HG03457 (cell line): Measurements from ENCODE around the gene TMF1.

Experiments
- ATAC-seq: cut with Tn5 transposase; IDR thresholded peaks from one replicate; pipeline ENCODE4 v1.9.1; 2021; ENCODE audit warnings: moderate number of reproducible peaks; ENCODE audit not compliant: unreplicated experiment

The TMF1 gene

GRCh38 chr3:69013253-69014021, 38.7 kb downstream of the TMF1 start, which contains the start of gene EOGT:
EOGT (minus strand) TSS chr3:69013684; CDS start chr3:69009846, 3,838 bp downstream.
- peak; percentile 76 for ATAC-seq

DNA sequence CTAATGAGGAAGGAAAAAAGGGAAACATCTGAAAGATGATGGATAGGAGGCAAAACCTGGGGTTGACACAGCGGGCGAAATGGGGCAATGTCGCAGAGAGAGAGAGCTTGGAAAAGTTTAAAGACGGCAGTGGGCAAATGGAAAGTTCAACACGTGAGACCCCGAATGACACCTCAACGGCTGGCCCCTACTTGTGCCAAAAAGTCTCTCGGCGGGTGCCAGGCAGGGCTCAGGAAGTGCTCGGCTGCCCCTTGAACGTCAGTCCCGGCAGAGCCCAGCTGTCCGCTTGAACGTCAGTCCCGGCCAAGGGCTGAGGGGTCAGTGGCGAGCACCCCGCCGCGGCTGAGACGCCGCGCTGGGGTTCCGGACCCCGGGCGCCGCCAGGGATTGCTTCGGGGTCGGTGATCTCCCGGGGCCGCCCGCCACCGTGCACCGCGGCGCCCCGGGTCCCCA, 39.3 kb downstream of the TMF1 start:
- ATAC-seq: no peak

- no peak for ATAC-seq
Measured at GRCh38 chr3:69012100-69012799, 39.9 kb downstream of the TMF1 start.

GRCh38 chr3:69011096-69011730, 40.9 kb downstream of the TMF1 start:
- no peak for ATAC-seq

DNA sequence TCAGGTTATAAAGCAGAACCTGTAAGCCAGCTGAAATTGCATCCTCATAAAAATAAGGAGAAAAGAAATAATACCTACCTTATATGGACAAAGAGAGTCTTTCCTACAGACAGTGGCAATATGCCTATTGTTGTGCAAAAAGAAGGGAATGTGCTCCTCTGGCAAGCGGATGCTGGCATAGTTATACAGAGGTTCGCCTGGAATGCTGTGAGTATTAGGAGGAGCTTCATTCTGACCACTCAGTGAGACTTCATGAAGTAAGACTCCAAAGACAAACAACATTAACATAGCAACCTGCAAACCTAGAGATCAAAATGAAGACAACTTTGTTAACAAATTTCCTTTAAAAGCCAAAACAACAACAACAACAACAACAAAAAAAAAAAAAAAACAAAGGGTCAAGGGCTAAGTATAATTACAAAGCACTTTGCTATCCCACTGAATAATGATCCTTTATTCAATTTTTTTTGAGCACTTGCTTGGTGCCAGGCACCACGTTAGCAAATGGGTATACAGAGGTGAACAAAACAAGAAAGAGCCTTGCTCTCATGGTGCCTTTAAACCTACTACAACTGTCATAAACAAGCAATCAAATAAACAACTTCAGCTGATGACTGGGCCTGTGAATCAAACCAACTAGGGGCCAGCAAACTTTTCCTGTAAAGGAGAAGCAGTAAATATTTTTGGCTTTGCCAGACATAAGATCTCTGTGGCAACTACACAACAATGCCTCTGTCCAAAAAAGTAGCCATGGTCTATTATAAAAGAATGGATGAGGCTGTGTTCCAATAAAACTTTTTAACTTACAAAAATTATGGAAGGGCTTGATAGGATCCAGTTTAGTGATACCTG, 42.3 kb downstream of the TMF1 start:
- ATAC-seq: no peak

GRCh38 chr3:69008980-69009379, 43.2 kb downstream of the TMF1 start:
- no peak for ATAC-seq

DNA sequence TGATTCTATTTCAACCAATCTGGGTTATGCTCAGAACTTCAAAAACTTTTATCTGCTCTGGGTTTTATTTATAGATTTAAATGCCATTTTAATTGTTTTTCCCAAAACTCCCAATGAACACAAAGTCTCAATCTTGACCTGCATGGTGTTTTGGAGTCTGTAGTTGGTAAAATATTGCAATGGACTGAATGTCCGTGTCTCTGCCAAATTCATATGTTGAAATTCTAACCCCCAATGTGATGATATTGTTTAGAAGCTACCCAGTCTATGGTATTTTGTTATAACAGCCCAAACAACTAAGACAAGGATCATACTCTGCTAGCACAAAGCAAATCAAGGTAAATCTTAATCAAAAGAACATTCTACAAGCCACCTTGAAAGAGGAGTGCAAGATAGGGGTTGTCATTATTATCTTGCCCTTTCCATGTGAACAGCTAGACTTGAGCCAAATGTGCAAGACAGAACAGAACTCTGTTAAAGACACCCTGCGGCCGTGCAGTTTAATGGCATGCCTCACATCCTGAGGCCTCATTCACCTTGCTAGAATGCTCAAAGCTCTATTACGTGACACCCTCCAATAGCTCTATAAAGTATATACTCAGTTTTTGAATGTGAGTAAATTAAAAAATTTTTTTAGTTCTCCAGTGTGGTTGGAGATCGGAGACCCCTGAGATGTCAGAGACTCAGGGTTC, 46.2 kb downstream of the TMF1 start:
- no peak for ATAC-seq

DNA sequence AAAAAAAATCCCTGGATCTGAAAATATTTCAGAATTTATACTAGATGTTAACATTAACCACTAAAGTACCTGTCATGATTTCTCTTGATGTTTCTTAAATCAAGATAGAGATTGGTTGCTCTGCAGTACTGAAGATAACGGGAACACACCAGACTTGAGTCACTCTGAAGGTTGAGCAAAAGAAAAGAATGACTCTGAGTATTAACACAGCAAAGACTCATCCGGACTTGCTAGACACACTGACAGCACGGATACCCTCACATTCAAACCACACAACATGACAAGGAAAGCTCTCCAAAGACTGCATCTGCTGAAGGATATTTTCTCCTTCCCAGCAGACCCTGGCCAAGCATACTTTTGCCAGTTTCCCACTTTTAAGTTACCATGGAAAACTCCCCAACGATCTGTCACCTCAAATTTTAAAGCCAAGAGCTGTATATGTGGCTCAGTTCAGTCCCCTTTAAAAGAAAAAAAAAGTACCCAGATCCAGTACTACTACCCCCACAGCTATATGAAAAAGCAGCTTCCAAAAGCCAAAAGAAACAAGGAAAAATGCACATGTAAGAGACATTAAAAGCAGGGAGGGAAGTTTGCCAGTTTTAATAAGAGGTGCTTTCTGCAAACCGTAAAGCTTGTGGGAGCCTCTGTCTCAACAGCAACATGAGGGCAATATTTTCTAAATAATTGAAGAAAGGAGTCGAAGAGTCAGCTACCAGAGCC, 46.9 kb downstream of the TMF1 start:
- ATAC-seq: no peak

DNA sequence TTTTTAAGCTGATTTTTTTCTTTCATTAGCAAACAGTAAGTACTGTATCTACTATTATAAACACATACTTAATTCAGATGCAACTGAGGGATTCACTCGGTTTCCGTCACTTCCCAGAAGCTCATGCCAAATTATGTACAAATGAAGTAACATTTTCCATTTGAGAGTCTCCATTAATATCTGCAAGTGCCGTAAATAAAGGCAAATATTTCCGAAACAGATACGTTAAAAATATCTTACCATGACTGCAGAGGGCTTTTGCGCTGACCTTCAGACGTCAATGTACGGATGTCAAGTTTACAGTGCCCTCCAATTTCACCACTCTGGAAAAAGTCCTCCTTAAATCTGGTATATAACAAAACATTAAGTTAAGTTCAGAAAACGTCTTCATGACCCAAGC, 48.0 kb downstream of the TMF1 start:
- ATAC-seq: no peak

- ATAC-seq: no peak
Measured at GRCh38 chr3:68999605-69000004, 52.5 kb downstream of the TMF1 start.

DNA sequence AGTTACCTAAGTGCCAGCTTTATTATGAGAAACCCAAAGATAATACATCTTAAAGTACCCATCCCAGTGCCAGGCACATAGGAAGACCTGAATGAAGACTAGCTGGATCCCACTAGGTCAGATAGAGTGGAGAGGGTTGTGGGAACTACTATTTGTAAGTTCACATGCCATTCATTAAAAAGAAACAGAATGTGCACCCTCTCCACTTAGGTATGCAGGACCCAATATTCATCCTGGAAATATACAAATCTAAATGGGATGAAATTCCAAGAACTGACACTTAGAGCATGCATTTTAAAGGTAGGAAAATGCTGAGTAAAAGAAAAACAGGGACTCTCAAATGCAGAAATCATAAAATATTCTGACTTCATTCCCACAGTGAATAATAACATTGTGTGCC, 53.0 kb downstream of the TMF1 start:
- ATAC-seq: no peak

DNA sequence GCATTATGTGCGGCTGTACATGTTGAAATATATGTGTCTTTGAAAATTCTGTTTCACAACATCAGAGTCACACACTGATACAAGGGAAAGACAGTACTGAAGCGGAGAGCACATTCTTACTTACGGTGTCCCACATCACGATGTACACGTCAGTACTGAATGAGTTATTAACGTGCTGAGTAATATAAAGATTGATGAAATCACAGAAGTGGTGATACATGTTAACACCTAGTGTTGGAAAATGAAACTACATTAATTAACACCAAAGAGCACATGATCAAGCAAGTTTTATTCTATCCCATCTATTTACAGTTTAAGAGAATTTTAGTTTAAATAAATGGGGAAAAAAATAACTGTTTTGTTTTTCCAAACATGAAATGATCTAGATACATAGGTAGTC, 54.2 kb downstream of the TMF1 start:
- ATAC-seq: no peak

DNA sequence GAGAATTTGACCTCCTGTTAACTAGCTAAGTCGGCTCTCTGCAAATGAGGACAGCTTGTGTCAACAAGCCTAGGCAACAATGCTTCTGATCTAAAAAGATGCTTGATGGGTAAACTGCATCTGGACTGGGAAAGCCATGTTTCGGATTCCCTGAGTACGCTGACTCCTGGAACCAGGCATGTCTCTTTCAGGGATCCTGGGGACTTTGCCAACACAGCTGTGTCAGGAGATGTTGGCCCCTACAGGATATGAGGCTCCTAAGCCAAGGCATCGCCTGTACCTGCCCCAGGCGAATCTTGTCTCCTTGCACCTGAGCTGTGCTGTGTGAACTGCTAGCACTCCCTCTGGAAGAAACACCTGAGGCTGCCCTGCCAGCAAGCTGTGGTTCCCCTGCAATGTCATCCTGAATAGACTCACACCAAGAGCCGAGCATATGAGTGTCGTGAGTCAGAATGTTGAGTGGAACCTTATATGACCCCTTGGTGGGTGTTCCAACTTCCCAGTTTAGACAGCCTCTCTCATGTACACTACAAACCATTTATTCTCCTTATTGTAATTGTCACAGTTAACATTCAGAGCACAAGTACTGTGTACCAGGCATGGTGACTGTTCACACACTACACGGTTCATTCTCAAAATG, 55.7 kb downstream of the TMF1 start:
- ATAC-seq: no peak

GRCh38 chr3:68988740-68989139, 63.4 kb downstream of the TMF1 start:
- ATAC-seq: no peak

DNA sequence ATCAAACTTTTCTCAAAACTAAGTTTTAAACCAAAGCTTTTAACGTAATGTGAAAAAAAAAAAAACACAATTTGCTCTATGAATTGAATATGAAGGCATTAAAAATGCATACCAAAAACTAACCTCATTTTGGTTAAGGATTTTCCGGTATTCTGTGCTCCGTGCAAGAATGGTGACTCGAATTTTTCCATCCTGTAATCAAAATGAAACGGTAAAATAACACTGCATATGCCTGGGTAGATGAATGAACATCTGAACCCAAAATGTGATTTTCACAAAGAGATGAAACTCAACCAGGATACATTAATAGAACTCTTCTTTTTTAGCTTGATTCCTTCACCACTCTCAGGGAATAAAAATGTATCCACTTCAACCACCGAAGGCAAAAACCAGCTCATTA, 64.8 kb downstream of the TMF1 start:
- ATAC-seq: no peak

DNA sequence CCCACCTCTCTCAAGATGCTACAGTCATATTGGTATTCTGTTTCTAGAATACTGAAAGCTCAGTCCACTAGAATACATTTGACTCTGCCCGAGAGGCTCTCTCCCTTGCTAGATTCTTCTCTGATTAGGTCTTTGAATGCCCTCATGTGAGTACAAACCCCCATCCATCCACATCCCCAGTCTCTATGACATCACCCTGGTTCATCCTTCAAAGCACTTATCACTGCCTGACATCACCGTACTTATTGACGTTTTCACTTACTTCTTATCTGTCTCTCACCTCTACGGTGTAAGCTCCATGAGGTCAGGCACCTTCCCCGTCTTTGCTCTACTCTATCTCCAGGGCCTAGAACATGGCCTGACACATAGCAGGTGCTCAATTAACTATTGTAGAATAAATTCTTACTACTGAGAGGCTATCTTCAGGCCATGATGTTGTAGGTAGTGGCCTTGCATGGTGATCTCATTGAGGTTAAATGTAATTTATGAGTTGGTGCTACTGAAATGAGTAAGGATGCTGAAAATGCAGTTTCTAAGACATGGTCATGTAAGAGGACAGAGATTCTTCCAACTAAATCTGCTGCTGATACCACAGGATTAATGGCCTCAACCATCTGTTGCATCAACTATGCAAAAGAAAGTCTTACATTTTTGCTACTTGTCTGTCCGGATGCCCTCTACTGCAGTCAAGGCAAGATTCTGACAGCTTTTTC, 65.5 kb downstream of the TMF1 start:
- ATAC-seq: no peak

- ATAC-seq: no peak
Measured at GRCh38 chr3:68985146-68985790, 66.9 kb downstream of the TMF1 start.

GRCh38 chr3:68984011-68984530, 68.1 kb downstream of the TMF1 start:
- no peak for ATAC-seq
